Measurements from ENCODE around the gene GTPBP6.
"Not testable (repeated sequence)": the region's sequence is repeated elsewhere in the genome, so short reads cannot be mapped to it uniquely, and the experiment has no call there.

The GTPBP6 gene

DNA sequence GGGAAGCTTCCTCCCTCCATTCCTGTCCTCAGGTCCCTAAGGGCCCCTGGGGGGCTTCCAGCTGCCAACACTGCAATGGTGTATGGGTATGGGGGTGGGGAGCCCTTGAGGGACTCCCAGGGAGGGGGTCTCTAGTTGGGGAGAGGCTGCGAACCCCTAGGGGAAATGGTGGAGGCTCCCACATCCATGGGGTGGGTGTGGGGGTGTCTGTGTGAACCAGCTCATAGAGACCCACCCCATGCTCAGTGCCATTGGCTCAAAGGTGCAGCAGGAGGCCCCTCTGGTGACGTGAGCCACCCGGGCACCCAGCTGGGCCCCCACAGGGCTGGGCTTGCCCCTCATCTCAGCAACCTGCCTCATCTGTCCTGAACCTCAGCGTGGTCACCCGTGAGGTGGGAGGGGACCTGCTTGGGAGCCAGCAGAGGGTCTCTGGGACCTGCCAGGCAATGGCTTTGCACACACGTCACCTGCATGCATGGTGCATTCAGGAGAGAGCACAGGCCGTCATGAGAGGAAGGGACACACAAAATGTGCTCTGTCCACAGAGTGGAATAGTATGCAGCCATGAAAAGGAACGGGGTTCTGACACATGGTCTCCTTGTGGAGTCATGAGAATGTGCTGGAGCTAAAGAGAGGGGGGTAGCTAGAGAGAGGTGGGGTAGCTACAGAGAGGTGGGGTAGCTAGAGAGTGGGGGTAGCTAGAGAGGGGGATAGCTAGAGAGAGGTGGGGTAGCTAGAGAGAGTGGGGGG lies 60.1 kb downstream of the GTPBP6 start:
- Histone ChIP-seq H2AFZ (ENCODE audit: low read depth, low read length, severe bottlenecking) (no peak overlapping the region), H3K27me3 (ENCODE audit: low read length) (no peaks in the 10 kb centered on the region), H3K9me2 (replicated peaks; ENCODE audit: insufficient read depth, low read length) (no peaks in the 10 kb centered on the region), H3K4me2 (ENCODE audit: low read depth, low read length, poor library complexity, severe bottlenecking) (no peak overlapping the region), H3F3A (ENCODE audit: insufficient read depth) (no peaks in the 10 kb centered on the region), H3K27ac (ENCODE audit: low read depth, low read length) (no peak overlapping the region), H4K20me1 (ENCODE audit: low read depth, low read length) (no peaks in the 10 kb centered on the region), H3K9ac (ENCODE audit: low read length) (no peak overlapping the region), H3K4me3 (ENCODE audit: insufficient read depth, low read length, poor library complexity, severe bottlenecking) (no peak overlapping the region), H3K9me3 (ENCODE audit: insufficient read depth, low read length) (no peaks in the 10 kb centered on the region), H3K79me2 (ENCODE audit: insufficient read depth, low read length) (no peaks in the 10 kb centered on the region), H3K36me3 (ENCODE audit: low read length) (no peaks in the 10 kb centered on the region)
- TF ChIP-seq CTCF (IDR thresholded peaks at IDR 0.05; ENCODE audit: insufficient read depth, low read length, poor library complexity, severe bottlenecking) (no peak), EZH2phosphoT487 (conservative IDR thresholded peaks at IDR 0.05; ENCODE audit: low read length) (no peak)

DNA sequence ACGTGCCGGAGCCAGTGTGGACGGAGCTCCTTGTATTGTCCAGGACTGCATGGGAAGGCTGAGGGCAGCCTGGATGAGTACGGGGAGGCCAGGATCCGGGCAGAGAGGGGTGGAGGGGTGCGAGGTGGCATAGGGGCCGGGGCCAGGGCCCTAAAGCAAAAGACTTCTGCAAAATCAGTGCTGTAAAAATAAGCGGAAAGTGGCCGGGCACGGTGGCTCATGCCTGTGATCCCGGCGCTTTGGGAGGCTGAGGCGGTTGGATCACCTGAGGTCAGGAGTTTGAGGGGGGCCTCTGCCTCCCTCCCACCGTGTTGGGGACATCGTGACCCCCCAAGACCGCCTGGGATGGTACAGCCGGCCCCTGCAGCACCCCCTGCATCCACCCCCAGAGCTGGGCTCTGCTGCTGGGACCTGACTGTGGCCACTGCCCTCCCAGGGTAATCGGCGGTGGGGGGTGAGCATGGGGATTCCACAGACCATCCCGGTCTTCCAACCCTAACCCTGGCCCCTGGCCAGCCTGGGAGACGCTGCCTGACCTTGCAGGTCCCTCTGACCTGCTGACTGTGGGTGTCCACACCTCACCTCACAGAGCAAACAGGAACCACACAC lies 60.8 kb downstream of the GTPBP6 start:
- Histone ChIP-seq H3K4me2 (ENCODE audit: low read depth, low read length, poor library complexity, severe bottlenecking) (no peak overlapping the region), H3K9ac (ENCODE audit: low read length) (no peak overlapping the region), H3K27ac (ENCODE audit: low read depth, low read length) (no peak overlapping the region), H3F3A (ENCODE audit: insufficient read depth) (no peaks in the 10 kb centered on the region), H3K36me3 (ENCODE audit: low read length) (no peaks in the 10 kb centered on the region), H2AFZ (ENCODE audit: low read depth, low read length, severe bottlenecking) (no peak overlapping the region), H3K4me3 (ENCODE audit: insufficient read depth, low read length, poor library complexity, severe bottlenecking) (no peak overlapping the region), H3K27me3 (ENCODE audit: low read length) (no peaks in the 10 kb centered on the region), H3K79me2 (ENCODE audit: insufficient read depth, low read length) (no peaks in the 10 kb centered on the region), H3K9me2 (replicated peaks; ENCODE audit: insufficient read depth, low read length) (no peaks in the 10 kb centered on the region), H3K9me3 (ENCODE audit: insufficient read depth, low read length) (no peaks in the 10 kb centered on the region), H4K20me1 (ENCODE audit: low read depth, low read length) (no peaks in the 10 kb centered on the region)
- TF ChIP-seq CTCF (IDR thresholded peaks at IDR 0.05; ENCODE audit: insufficient read depth, low read length, poor library complexity, severe bottlenecking) (no peak), EZH2phosphoT487 (conservative IDR thresholded peaks at IDR 0.05; ENCODE audit: low read length) (no peak)

DNA sequence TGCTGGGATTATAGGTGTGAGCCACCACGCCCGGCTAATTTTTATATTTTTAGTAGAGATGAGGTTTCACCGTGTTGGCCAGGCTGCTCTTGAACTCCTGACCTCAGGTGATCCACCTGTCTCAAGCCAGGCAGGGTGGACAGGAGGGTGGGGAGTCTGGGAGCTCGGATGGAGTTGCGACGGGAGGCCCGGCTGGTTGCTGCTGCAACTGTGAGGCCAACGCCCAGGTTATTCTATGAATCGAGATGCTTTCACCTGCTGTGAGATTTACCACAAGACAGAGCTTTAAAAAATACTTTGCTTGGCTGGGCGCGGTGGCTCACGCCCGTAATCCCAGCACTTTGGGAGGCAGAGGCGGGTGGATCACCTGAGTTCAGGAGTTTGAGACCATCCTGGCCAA lies 61.5 kb downstream of the GTPBP6 start:
- not testable (repeated sequence) for H3K36me3 ChIP-seq (ENCODE audit: low read length); H3K9ac ChIP-seq (ENCODE audit: low read length); H2AFZ ChIP-seq (ENCODE audit: low read depth, low read length, severe bottlenecking); H4K20me1 ChIP-seq (ENCODE audit: low read depth, low read length); H3K9me3 ChIP-seq (ENCODE audit: insufficient read depth, low read length); H3K4me2 ChIP-seq (ENCODE audit: low read depth, low read length, poor library complexity, severe bottlenecking); H3K27ac ChIP-seq (ENCODE audit: low read depth, low read length); H3K4me3 ChIP-seq (ENCODE audit: insufficient read depth, low read length, poor library complexity, severe bottlenecking); H3K27me3 ChIP-seq (ENCODE audit: low read length); H3F3A ChIP-seq (ENCODE audit: insufficient read depth); H3K9me2 ChIP-seq (replicated peaks; ENCODE audit: insufficient read depth, low read length); H3K79me2 ChIP-seq (ENCODE audit: insufficient read depth, low read length)

DNA sequence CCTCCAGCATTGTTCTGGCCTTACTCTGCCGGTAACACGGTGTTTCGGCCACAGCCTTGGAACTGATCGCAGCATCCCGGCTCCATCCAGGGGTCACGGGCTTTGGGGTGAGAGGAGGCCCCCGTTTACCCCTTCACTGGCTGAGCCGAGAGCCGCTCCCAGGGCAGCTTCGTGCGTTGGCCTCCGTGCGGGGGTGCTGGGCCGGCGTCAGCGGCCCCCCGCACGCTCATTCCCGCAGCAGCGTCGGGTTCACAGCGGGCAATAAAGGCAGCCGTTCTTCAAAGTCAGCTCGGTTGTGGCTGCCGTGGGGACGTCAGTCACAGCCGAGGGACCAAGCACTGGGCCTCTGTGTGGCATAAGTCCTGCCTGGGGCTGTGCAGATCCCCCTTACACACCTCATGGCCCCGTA lies 62.7 kb downstream of the GTPBP6 start:
- no peaks in the 10 kb centered on the region for H3F3A ChIP-seq (ENCODE audit: insufficient read depth)
- no peak overlapping the region for H2AFZ ChIP-seq (ENCODE audit: low read depth, low read length, severe bottlenecking)
- TF ChIP-seq EZH2phosphoT487 (conservative IDR thresholded peaks at IDR 0.05; ENCODE audit: low read length) (no peak), CTCF (IDR thresholded peaks at IDR 0.05; ENCODE audit: insufficient read depth, low read length, poor library complexity, severe bottlenecking) (no peak)
- H3K4me2 ChIP-seq (ENCODE audit: low read depth, low read length, poor library complexity, severe bottlenecking) = no peak overlapping the region
- H3K9me3 ChIP-seq (ENCODE audit: insufficient read depth, low read length) = no peaks in the 10 kb centered on the region
- H3K27ac ChIP-seq (ENCODE audit: low read depth, low read length) = no peak overlapping the region
- no peaks in the 10 kb centered on the region for H4K20me1 ChIP-seq (ENCODE audit: low read depth, low read length)
- H3K79me2 ChIP-seq (ENCODE audit: insufficient read depth, low read length) = no peaks in the 10 kb centered on the region
- H3K27me3 ChIP-seq (ENCODE audit: low read length) = no peaks in the 10 kb centered on the region
- H3K36me3 ChIP-seq (ENCODE audit: low read length) = no peaks in the 10 kb centered on the region
- no peaks in the 10 kb centered on the region for H3K9me2 ChIP-seq (replicated peaks; ENCODE audit: insufficient read depth, low read length)
- no peak overlapping the region for H3K9ac ChIP-seq (ENCODE audit: low read length)
- no peak overlapping the region for H3K4me3 ChIP-seq (ENCODE audit: insufficient read depth, low read length, poor library complexity, severe bottlenecking)

Measured in SU-DHL-6 (cell line).